HCT116 (cell line): ENCODE measurements around the gene P2RX5. TPM values are rescaled to one million over a fixed set of nuclear protein-coding genes. Genes with fewer than 3 reads are reported as not detected.

Source experiments
- ATAC-seq: fragments of 200-7000 bp; cut with Tn5 transposase; 2 replicates; pipeline ENCODE4 v1.9.1; 2020; ENCODE audit warnings: mild to moderate bottlenecking, moderate library complexity
- BruUV-seq: library from RNA; stranded (reverse); fragments of 400-500 nt; replicated peaks from 2 replicates; lab custom pipeline; 2021; lab: Mats Ljungman, UMichigan
- CTCF ChIA-PET: fragments of 300-600 bp; sonication (Branson Sonifier 250); formaldehyde crosslinking; loops from one replicate; lab custom pipeline; 2021; ENCODE audit warnings: antibody characterized with exemption; lab: Charles Lee
- POLR2A ChIA-PET: fragments of 300-600, 350-600 bp; sonication (Branson Sonifier 250); formaldehyde crosslinking; loops from one replicate; lab custom pipeline; 2021; ENCODE audit warnings: antibody characterized with exemption; lab: Charles Lee
- RAD21 ChIA-PET, 2 experiments: fragments of 300-600 bp; sonication (Branson Sonifier 250); formaldehyde crosslinking; loops; one replicate each; lab custom pipeline; 2023; ENCODE audit warnings: low total read pairs in 2 of 2; ENCODE audit not compliant: uncharacterized antibody in 2 of 2, unreplicated experiment in 2 of 2, low non-redundant PET in 1 of 2; lab: Charles Lee
- DNase-seq: peaks from one replicate; pipeline ENCODE4 v3.0.0-alpha.2; 2010; ENCODE audit warnings: low read depth, low spot score
- H2AFZ ChIP-seq: fragments of 200-600 bp; shearing (Covaris generic), sonication (generic); 2 replicates; pipeline ENCODE4 v1.6.1; 2017; ENCODE audit warnings: low read depth, mixed run types, mixed read lengths, antibody characterized with exemption, low read length; ENCODE audit not compliant: poor library complexity, severe bottlenecking
- H3K27ac ChIP-seq: 2 replicates; pipeline ENCODE4 v1.5.1; 2012; ENCODE audit warnings: low read depth, low read length
- H3K27me3 ChIP-seq: fragments of 200-600 bp; sonication (generic); 2 replicates; pipeline ENCODE4 v1.6.1; 2016; ENCODE audit warnings: mixed run types, low read length, mixed read lengths; ENCODE audit not compliant: insufficient read depth
- H3K36me3 ChIP-seq, 2 experiments: fragments of 200-500 bp in 1 of 2; fragments of 200-600 bp in 1 of 2; sonication (Bioruptor generic) in 1 of 2; sonication (generic) in 1 of 2; 2 replicates each; pipeline versions ENCODE4 v1.5.1 to v1.6.1; 2014 to 2016; ENCODE audit warnings: low read length in 2 of 2, inconsistent platforms in 1 of 2, mixed read lengths in 1 of 2, mixed run types in 1 of 2; ENCODE audit not compliant: insufficient read depth in 2 of 2, control insufficient read depth in 1 of 2
- H3K4me1 ChIP-seq, 2 experiments: fragments of 200-600 bp in 1 of 2; sonication (generic) in 1 of 2; 2 replicates each; pipeline versions ENCODE4 v1.5.1 to v1.6.1; 2012 to 2017; ENCODE audit warnings: low read length in 2 of 2, inconsistent platforms in 1 of 2, mild to moderate bottlenecking in 1 of 2, mixed read lengths in 1 of 2, mixed run types in 1 of 2, moderate library complexity in 1 of 2; ENCODE audit not compliant: insufficient read depth in 2 of 2, control insufficient read depth in 1 of 2
- H3K4me2 ChIP-seq: fragments of 200-600 bp; sonication (generic); 2 replicates; pipeline ENCODE4 v1.6.1; 2017; ENCODE audit warnings: mixed run types, low read length, mixed read lengths
- H3K4me3 ChIP-seq, 2 experiments: fragments of 200-600 bp in 1 of 2; sonication (generic) in 1 of 2; replicated peaks in 1 of 2; 2 replicates each; pipeline ENCODE4 v1.5.1; 2011 to 2016; ENCODE audit warnings: low read length in 2 of 2, control low read depth in 1 of 2, low read depth in 1 of 2, mild to moderate bottlenecking in 1 of 2, mixed read lengths in 1 of 2, mixed run types in 1 of 2
- H3K79me2 ChIP-seq: fragments of 200-600 bp; sonication (generic); 2 replicates; pipeline ENCODE4 v1.6.1; 2017; ENCODE audit warnings: mild to moderate bottlenecking, mixed run types, low read length, moderate library complexity, mixed read lengths; ENCODE audit not compliant: insufficient read depth
- H3K9ac ChIP-seq: fragments of 200-600 bp; sonication (generic); 2 replicates; pipeline ENCODE4 v1.6.1; 2016; ENCODE audit warnings: low read length, mixed read lengths
- H3K9me2 ChIP-seq: fragments of 200-600 bp; sonication (generic), shearing (Covaris generic); 2 replicates; pipeline ENCODE4 v1.6.1; 2017; ENCODE audit warnings: mixed run types, mild to moderate bottlenecking, moderate library complexity; ENCODE audit not compliant: insufficient read depth
- H3K9me3 ChIP-seq, 2 experiments: fragments of 200-500 bp in 1 of 2; fragments of 200-600 bp in 1 of 2; sonication (Bioruptor generic) in 1 of 2; sonication (generic) in 1 of 2; 2 replicates each; pipeline ENCODE4 v1.6.1; 2014 to 2017; ENCODE audit warnings: low read length in 2 of 2, mixed read lengths in 2 of 2, inconsistent platforms in 1 of 2, low read depth in 1 of 2, mild to moderate bottlenecking in 1 of 2, mixed run types in 1 of 2, moderate library complexity in 1 of 2; ENCODE audit not compliant: control insufficient read depth in 1 of 2, insufficient read depth in 1 of 2
- H4K20me1 ChIP-seq: fragments of 200-600 bp; sonication (generic), shearing (Covaris generic); 2 replicates; pipeline ENCODE4 v1.6.1; 2017; ENCODE audit warnings: mixed run types, mild to moderate bottlenecking, moderate library complexity; ENCODE audit not compliant: insufficient read depth
- CBX3 ChIP-seq: IDR thresholded peaks from 2 replicates; pipeline ENCODE4 v1.6.1; 2012; ENCODE audit warnings: low read depth
- EGR1 ChIP-seq: IDR thresholded peaks from 2 replicates; pipeline ENCODE4 v1.6.1; 2012; ENCODE audit warnings: low read depth
- ELF1 ChIP-seq: IDR thresholded peaks from 2 replicates; pipeline ENCODE4 v1.6.1; 2012; ENCODE audit warnings: low read depth, borderline replicate concordance
- EZH2 ChIP-seq: fragments of 200-600 bp; sonication (generic); IDR thresholded peaks from 2 replicates; pipeline ENCODE4 v1.6.1; 2017; ENCODE audit warnings: antibody characterized with exemption, mixed run types
- EZH2phosphoT487 ChIP-seq: fragments of 200-600 bp; IDR thresholded peaks from 2 replicates; pipeline ENCODE4 v1.6.1; 2018; ENCODE audit warnings: antibody characterized with exemption, borderline replicate concordance
- FOSL1 ChIP-seq: IDR thresholded peaks from 2 replicates; pipeline ENCODE4 v1.6.1; 2012; ENCODE audit warnings: low read depth
- MAX ChIP-seq: IDR thresholded peaks from 2 replicates; pipeline ENCODE4 v1.6.1; 2012
- POLR2A ChIP-seq: IDR thresholded peaks from 2 replicates; pipeline ENCODE4 v1.7.0; 2011; ENCODE audit warnings: borderline replicate concordance; ENCODE audit not compliant: insufficient read depth, insufficient read length; ENCODE audit errors: extremely low read depth
- REST ChIP-seq: IDR thresholded peaks from 2 replicates; pipeline ENCODE4 v1.6.1; 2012; ENCODE audit warnings: low read depth
- SIN3A ChIP-seq: IDR thresholded peaks from 2 replicates; pipeline ENCODE4 v1.6.1; 2012; ENCODE audit warnings: low read depth
- SP1 ChIP-seq: IDR thresholded peaks from 2 replicates; pipeline ENCODE4 v1.6.1; 2012; ENCODE audit warnings: low read depth
- SRF ChIP-seq: IDR thresholded peaks from 2 replicates; pipeline ENCODE4 v1.6.1; 2012; ENCODE audit warnings: low read depth
- TCF7L2 ChIP-seq: IDR thresholded peaks from 2 replicates; pipeline ENCODE4 v1.7.0; 2011; ENCODE audit warnings: borderline replicate concordance, inconsistent platforms; ENCODE audit not compliant: insufficient read depth, insufficient read length; ENCODE audit errors: extremely low read depth
- YY1 ChIP-seq: IDR thresholded peaks from 2 replicates; pipeline ENCODE4 v1.6.1; 2011; ENCODE audit warnings: low read length, low read depth, moderate library complexity, mild to moderate bottlenecking; ENCODE audit not compliant: insufficient replicate concordance; ENCODE audit errors: extremely low read depth
- ZBTB33 ChIP-seq: IDR thresholded peaks from 2 replicates; pipeline ENCODE4 v1.6.1; 2011; ENCODE audit warnings: mild to moderate bottlenecking, low read length, moderate library complexity; ENCODE audit not compliant: insufficient replicate concordance; ENCODE audit errors: extremely low read depth
- ZFX ChIP-seq: fragments of 450-650 bp; IDR thresholded peaks from 2 replicates; pipeline ENCODE4 v1.6.1; 2017
- ZNF274 ChIP-seq: fragments of 200-500 bp; sonication (Bioruptor generic); IDR thresholded peaks from 2 replicates; pipeline ENCODE4 v1.6.1; 2014; ENCODE audit warnings: mild to moderate bottlenecking, low read depth, low read length, inconsistent platforms
- intact Hi-C: fragments of 100-400 bp; cut with micrococcal nuclease; formaldehyde crosslinking; loops from 2 replicates; pipeline ENCODE4 v1.10.0; 2022
- total RNA-seq: library from RNA; stranded (reverse); gene quantifications from one replicate; pipeline ENCODE4 v1.2.1, GENCODE V29; 2021; ENCODE audit not compliant: unreplicated experiment

The P2RX5 gene
- total RNA-seq, 1 experiment from 2014 or later, result 9.0 TPM

- POLR2A ChIA-PET, result no interaction called here
- H3K36me3 ChIP-seq, result no peaks in the 10 kb centered on the region
- RAD21 ChIA-PET, result no interaction called here
- H3K4me3 ChIP-seq, result no peak overlapping the region
- no peaks in the 10 kb centered on the region for H3K9me2 ChIP-seq
- no TSS peak for BruUV-seq
- CTCF ChIA-PET, result no interaction called here
- intact Hi-C loops, result no loop called here
- ATAC-seq, result no peak
- H3K4me1 ChIP-seq, result peaks cover 0 to 3% of the 10 kb centered on the region in 2 experiments; a peak in 2 of 4 replicates
- H3K4me2 ChIP-seq, result no peak overlapping the region
- no peak overlapping the region for H3K9ac ChIP-seq
- no peaks in the 10 kb centered on the region for H3K79me2 ChIP-seq
- no peak for TF ChIP-seq MAX
- no peak for TF ChIP-seq SRF
- TF ChIP-seq SIN3A, result no peak
- TF ChIP-seq EGR1, result no peak
- no peak for TF ChIP-seq YY1
- no peak for TF ChIP-seq POLR2A
- TF ChIP-seq EZH2, result no peak
- no peak for TF ChIP-seq SP1
- TF ChIP-seq CBX3, result no peak
- TF ChIP-seq ELF1, result no peak
- TF ChIP-seq ZNF274, result no peak
- no peak for TF ChIP-seq FOSL1
- no peak for TF ChIP-seq REST
- no peak for TF ChIP-seq TCF7L2
- no peak for TF ChIP-seq ZFX
- TF ChIP-seq EZH2phosphoT487, result no peak
- no peak for TF ChIP-seq ZBTB33
- H2AFZ ChIP-seq, result no peak overlapping the region
- H3K9me3 ChIP-seq, result no peaks in the 10 kb centered on the region
- no peak overlapping the region for H3K27ac ChIP-seq
- DNase-seq, result no peak
- H4K20me1 ChIP-seq, result no peaks in the 10 kb centered on the region
- no peaks in the 10 kb centered on the region for H3K27me3 ChIP-seq
Measured at GRCh38 chr17:3744014-3744413, 48.1 kb upstream of the P2RX5 start.
